Measurements from ENCODE around the gene CCN6. TPM values are rescaled to one million over a fixed set of nuclear protein-coding genes. Genes with fewer than 3 reads are reported as not detected.

Gene CCN6
- polyA plus RNA-seq, 6 donors from 2014 or later = 0.11 to 0.15 TPM; not detected in 4

Other genes starting within 250 kb of the CCN6 start
- gene FYN, start 180.7 kb upstream of the CCN6 start, polyA plus RNA-seq (ENCODE audit: low read depth in 6 of 6) = 10 to 100 TPM; 53.1 to 94.5 (median 78.7) TPM
- gene TUBE1, start 33.4 kb downstream of the CCN6 start, polyA plus RNA-seq (ENCODE audit: low read depth in 6 of 6) = 10 to 100 TPM in 5 of 6 donors, 1 to 10 TPM in 1; 8.1 to 14.5 (median 11.5) TPM
- gene FAM229B, start 33.5 kb downstream of the CCN6 start, polyA plus RNA-seq (ENCODE audit: low read depth in 6 of 6) = 1 to 10 TPM; 2.7 to 9.0 (median 4.7) TPM
- not detected for gene LAMA4, start 200.5 kb downstream of the CCN6 start, polyA plus RNA-seq (ENCODE audit: low read depth in 6 of 6)